ENCODE results near the gene SNX22. TPM values are rescaled to one million over a fixed set of nuclear protein-coding genes. Genes with fewer than 3 reads are reported as not detected.

The SNX22 gene
- total RNA-seq, 1 experiment from 2014 or later, result 0.33 TPM

GRCh38 chr15:64191971-64192830 is 40.7 kb downstream of the SNX22 start:
- no TSS peak for BruUV-seq (replicated peaks)
- H3K9me2 ChIP-seq (ENCODE audit: insufficient read depth), result no peaks in the 10 kb centered on the region

GRCh38 chr15:64193971-64194370 is 42.4 kb downstream of the SNX22 start:
- H3K4me3 ChIP-seq, result no peak overlapping the region
- no peak for DNase-seq
- H4K20me1 ChIP-seq (ENCODE audit: insufficient read depth), result no peaks in the 10 kb centered on the region
- H2AFZ ChIP-seq, result no peak overlapping the region
- no peak overlapping the region for H3K4me2 ChIP-seq
- no peaks in the 10 kb centered on the region for H3K4me1 ChIP-seq (replicated peaks; ENCODE audit: insufficient read depth)
- H3K79me2 ChIP-seq (ENCODE audit: low read depth), result no peaks in the 10 kb centered on the region
- H3K36me3 ChIP-seq (ENCODE audit: low read depth), result no peaks in the 10 kb centered on the region
- no peaks in the 10 kb centered on the region for H3K27me3 ChIP-seq (ENCODE audit: insufficient read depth, low read depth)
- intact Hi-C loops (cut with micrococcal nuclease; ENCODE audit: unreplicated experiment), result no loop called here
- BruUV-seq (replicated peaks), result no TSS peak
- POLR2A ChIA-PET (ENCODE audit: unreplicated experiment), result no interaction called here
- H3K9me2 ChIP-seq (ENCODE audit: insufficient read depth), result no peaks in the 10 kb centered on the region
- no peak overlapping the region for H3K27ac ChIP-seq
- no peaks in the 10 kb centered on the region for H3K9me3 ChIP-seq (ENCODE audit: insufficient read depth, low read depth)
- CTCF ChIA-PET, result interaction anchor here (0.6 kb wide), 1 partner anchor 124 kb away, joined by 5 read pairs; no protein-coding TSS in a partner anchor
- TF ChIP-seq EZH2 (IDR thresholded peaks at IDR 0.05; ENCODE audit: low read depth), result no peak
- TF ChIP-seq CTCF (conservative IDR thresholded peaks at IDR 0.05), result no peak
- H3F3A ChIP-seq (ENCODE audit: insufficient read depth, low read depth), result no peaks in the 10 kb centered on the region

More at GRCh38 chr15:64191971-64192830, 40.7 kb downstream of the SNX22 start:
- intact Hi-C loops (cut with micrococcal nuclease; ENCODE audit: unreplicated experiment), result no loop called here
- Histone ChIP-seq H3K27ac (no peak overlapping the region), H3K36me3 (ENCODE audit: low read depth) (no peaks in the 10 kb centered on the region), H4K20me1 (ENCODE audit: insufficient read depth) (no peaks in the 10 kb centered on the region), H3K4me2 (no peak overlapping the region), H3K9me3 (ENCODE audit: insufficient read depth, low read depth) (no peaks in the 10 kb centered on the region), H3K27me3 (ENCODE audit: insufficient read depth, low read depth) (no peaks in the 10 kb centered on the region), H3F3A (ENCODE audit: insufficient read depth, low read depth) (no peaks in the 10 kb centered on the region), H3K4me3 (no peak overlapping the region), H3K79me2 (ENCODE audit: low read depth) (no peaks in the 10 kb centered on the region), H3K4me1 (replicated peaks; ENCODE audit: insufficient read depth) (no peaks in the 10 kb centered on the region), H2AFZ (no peak overlapping the region)
- TF ChIP-seq CTCF (conservative IDR thresholded peaks at IDR 0.05), result no peak
- CTCF ChIA-PET, result no interaction called here
- POLR2A ChIA-PET (ENCODE audit: unreplicated experiment), result no interaction called here
- DNase-seq, result no peak

- no peak overlapping the region for H3K27ac ChIP-seq
- no peaks in the 10 kb centered on the region for H3K36me3 ChIP-seq (ENCODE audit: low read depth)
- no peak for TF ChIP-seq EZH2 (IDR thresholded peaks at IDR 0.05; ENCODE audit: low read depth)
- TF ChIP-seq CTCF (conservative IDR thresholded peaks at IDR 0.05), result no peak
- CTCF ChIA-PET, result no interaction called here
- no peak overlapping the region for H3K4me3 ChIP-seq
- intact Hi-C loops (cut with micrococcal nuclease; ENCODE audit: unreplicated experiment), result no loop called here
- H3K9me3 ChIP-seq (ENCODE audit: insufficient read depth, low read depth), result no peaks in the 10 kb centered on the region
- no peaks in the 10 kb centered on the region for H3K27me3 ChIP-seq (ENCODE audit: insufficient read depth, low read depth)
- no peaks in the 10 kb centered on the region for H3F3A ChIP-seq (ENCODE audit: insufficient read depth, low read depth)
- POLR2A ChIA-PET (ENCODE audit: unreplicated experiment), result no interaction called here
- no peak for DNase-seq
- no peaks in the 10 kb centered on the region for H4K20me1 ChIP-seq (ENCODE audit: insufficient read depth)
- no peaks in the 10 kb centered on the region for H3K79me2 ChIP-seq (ENCODE audit: low read depth)
- H3K4me2 ChIP-seq, result no peak overlapping the region
- H3K9me2 ChIP-seq (ENCODE audit: insufficient read depth), result no peaks in the 10 kb centered on the region
- no peak overlapping the region for H2AFZ ChIP-seq
- no TSS peak for BruUV-seq (replicated peaks)
- H3K4me1 ChIP-seq (replicated peaks; ENCODE audit: insufficient read depth), result no peaks in the 10 kb centered on the region
These were observed 45.9 kb downstream of the SNX22 start for GRCh38 chr15:64197425-64197824.
